HG02852 (cell line): ENCODE results near the gene WNT8A.
"Not testable (repeated sequence)": the region's sequence is repeated elsewhere in the genome, so short reads cannot be mapped to it uniquely, and the experiment has no call there.

ENCODE experiments used
- ATAC-seq: cut with Tn5 transposase; IDR thresholded peaks from one replicate; pipeline ENCODE4 v1.9.1; 2021; ENCODE audit warnings: mild to moderate bottlenecking, moderate library complexity; ENCODE audit not compliant: unreplicated experiment

Gene WNT8A

GRCh38 chr5:138083702-138084101 lies at the start of gene WNT8A:
Gene WNT8A, plus strand, starts transcription at chr5:138084033. Its CDS starts 95 bp downstream, at chr5:138084128.
- ATAC-seq = no peak

GRCh38 chr5:138035605-138036537 lies 48.0 kb upstream of the WNT8A start:
- no peak for ATAC-seq

DNA sequence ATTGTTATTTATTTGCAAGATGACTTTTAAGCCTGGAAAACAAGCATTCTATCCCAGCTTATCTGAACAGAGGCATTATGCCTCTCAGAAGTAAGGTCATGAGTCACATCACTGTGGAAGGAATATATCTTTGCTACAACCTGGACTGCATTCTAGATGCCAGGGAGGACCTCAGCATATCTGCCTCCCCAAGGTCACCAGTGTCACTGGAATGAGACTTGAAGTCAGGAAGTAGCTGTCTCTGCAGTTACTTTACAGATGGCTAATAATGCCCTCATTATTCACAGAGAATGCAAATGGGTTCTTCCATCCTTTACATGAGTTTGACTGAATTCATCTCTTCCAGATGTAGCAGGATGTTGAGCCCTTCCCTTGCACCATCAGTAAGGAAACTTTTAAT lies 46.6 kb upstream of the WNT8A start:
- ATAC-seq = no peak

DNA sequence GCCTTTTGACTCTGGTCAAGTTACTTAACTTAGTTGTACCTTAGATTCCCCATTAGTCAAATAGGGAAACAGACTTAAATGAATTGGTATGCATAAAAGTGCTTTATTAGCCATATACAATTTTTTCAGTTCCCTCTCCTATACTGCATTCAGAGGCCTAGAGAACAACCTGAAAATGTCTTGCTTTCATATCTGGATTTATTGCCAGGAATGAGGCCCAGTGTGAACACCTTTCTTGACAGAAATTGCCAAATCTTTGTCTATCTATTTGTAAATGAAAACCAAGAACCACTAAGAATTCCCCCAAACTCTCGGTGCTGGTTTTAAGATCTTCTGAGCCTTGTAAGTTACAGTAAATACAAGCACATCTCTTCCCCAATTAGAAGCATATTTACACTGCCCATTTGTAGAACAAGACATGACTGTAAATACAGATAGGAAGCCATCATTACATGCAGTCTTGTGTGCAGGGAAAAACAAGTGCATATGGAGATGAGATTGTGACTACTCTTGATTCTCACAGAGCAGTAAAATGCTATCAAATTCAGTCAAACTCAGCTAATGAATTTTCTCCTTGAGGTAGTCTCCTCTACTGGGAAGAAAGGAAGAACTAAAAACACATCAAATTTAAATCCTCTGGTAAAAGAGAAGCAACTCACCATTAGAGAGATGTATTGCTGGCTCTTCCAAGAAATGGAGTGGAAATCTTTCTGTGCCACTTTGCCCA lies 45.8 kb upstream of the WNT8A start:
- ATAC-seq = no peak

GRCh38 chr5:138038826-138039225 lies 45.0 kb upstream of the WNT8A start:
- ATAC-seq = no peak

DNA sequence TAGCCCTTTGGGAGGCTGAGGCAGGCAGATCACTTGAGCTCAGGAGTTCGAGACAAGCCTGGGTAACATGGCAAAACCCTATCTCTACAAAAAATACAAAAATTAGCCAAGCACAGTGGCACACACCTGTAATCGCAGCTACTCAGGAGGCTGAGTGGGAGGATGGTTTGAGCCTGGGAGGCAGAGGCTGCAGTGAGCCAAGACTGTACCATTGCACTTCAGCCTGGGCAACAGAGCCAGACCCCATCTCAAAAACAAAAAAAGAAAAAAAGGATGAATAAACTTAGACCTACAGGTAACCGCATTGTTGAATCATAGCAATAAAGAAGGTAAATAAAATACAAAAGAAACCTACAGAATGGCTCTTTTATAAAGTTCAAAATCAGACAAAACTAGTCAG lies 38.5 kb upstream of the WNT8A start:
- not testable (repeated sequence) for ATAC-seq

DNA sequence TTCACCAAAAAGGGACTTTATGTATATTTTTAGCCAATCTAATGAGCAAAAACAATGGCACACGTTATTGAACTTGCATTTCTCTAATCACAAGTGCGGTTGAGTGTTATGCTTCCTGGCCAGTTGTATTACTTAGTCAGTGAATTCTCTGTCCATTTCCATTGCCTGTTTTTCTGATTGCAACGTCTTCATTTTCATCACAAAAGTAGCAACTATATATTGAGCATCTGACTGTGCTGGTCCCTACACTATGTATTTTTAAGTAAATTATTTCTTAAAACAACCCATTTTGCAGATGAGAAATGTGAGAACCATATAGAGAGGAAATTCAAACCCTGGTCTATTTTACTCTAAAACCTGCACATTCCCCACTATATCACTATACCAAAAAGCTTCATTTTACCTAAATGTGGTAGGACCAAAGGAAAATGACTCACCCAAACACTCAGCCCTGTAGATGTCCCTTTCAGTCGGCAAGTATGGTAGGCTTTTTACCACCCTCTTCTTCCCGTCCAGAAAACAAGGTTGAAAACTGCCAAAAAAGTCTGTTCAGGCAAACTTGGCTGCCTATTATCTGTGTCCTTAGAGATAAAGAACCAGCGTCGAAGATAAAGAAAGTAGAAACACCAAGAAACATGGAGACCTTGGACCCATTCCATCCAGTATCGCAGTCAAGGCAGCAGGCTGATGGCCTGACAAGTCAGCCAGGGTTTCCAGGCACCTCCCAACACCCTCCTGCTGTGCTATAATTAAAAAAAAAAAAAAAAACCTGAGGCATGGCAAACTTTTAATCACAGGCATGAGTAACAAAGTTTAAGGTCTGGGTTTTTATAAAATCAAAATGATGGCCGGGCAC lies 32.2 kb upstream of the WNT8A start:
- ATAC-seq = no peak

- ATAC-seq = not testable (repeated sequence)
Measured at GRCh38 chr5:138052718-138053117, 31.1 kb upstream of the WNT8A start.

- ATAC-seq = no peak
Measured at GRCh38 chr5:138053554-138053953, 30.3 kb upstream of the WNT8A start.

- ATAC-seq = no peak
Measured at GRCh38 chr5:138054206-138054605, 29.6 kb upstream of the WNT8A start.

DNA sequence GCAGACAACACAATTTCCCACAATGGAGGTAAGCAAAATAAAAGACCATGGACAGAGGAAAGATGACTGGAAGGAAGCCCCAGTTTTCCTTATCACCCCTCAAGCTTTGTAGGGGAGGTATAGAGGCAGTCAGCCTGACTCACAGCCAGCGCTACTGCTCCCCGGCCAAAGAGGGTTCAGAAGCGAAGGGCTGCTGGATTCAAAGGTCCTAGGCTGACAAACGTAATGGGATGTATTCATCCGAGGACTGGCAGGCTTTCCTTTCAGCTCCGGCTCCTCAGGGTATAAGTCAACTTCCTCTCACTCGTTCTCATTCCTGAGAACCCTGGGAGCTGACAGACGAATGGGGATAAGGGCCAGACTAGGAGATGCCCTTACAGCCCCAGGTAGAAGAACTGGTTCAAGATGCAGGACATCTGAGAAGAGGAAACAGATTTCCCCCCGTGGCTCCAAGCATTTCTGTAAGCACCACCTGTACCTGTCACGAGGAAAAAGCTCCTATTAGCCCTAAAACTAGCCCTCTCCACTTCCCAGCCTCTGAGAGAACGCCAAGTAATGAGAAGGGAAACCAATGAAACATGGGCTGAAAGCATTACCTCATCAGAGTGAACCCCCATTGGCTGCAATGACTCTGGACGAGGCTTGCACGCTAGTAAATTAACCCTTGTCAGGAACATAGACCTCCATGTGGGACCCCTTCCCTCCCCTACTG lies 28.8 kb upstream of the WNT8A start:
- no peak for ATAC-seq

DNA sequence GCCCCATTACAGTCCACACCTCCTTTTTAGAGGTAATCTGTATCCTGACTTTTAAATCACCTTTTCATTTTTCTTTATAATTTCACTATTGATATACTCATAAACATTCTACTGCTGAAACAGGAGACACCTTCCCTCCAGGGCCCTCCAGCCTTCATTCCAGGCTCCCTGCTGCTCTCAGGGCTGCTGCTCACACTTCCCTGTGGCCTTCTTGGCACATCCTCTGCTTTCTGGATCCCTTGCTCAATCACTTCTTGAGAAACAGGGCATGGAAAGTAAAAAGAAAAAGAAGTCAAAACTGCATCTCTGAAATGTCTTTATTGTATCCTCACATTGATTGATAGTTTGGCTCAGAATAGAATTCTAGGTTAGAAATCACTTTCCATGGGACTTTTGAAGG lies 19.3 kb upstream of the WNT8A start:
- ATAC-seq = no peak

DNA sequence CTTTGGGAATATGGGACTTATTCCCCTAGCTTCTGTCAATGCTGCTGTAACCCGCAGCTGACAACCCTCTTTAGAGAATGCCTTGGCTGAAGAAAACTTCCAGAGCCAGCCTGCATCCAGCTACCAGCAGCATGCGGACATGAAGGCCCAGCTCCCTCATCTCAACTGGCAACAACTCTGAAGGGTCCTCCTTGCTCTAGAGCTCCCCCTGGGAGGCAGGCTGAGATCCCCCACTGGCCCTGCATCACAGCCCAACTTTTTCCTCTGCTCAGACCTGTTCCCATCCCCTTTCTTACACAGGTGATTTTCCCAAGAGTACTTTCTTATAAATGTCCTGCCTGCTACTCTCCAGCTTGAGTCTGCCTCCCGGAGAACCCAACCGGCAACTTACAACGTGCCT lies 18.7 kb upstream of the WNT8A start:
- ATAC-seq = no peak

DNA sequence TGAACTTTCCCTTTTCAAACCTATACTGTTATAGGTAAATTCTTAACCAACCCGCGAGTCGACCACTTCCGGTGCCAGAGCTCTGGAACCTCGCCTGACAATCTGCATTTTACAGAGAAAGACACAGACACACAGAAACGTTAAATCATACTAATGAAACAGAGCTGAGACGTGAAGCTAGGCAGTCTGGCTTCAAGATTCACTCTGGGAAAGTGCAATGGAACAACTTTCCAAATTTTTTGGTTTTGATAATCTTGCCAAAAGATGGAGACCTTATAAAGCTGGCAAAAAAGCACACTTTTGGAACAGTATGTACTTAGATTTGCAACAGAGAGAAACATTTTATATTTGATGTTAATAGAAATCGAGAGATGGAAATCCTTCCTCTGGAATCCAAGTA lies 15.9 kb upstream of the WNT8A start:
- no peak for ATAC-seq

DNA sequence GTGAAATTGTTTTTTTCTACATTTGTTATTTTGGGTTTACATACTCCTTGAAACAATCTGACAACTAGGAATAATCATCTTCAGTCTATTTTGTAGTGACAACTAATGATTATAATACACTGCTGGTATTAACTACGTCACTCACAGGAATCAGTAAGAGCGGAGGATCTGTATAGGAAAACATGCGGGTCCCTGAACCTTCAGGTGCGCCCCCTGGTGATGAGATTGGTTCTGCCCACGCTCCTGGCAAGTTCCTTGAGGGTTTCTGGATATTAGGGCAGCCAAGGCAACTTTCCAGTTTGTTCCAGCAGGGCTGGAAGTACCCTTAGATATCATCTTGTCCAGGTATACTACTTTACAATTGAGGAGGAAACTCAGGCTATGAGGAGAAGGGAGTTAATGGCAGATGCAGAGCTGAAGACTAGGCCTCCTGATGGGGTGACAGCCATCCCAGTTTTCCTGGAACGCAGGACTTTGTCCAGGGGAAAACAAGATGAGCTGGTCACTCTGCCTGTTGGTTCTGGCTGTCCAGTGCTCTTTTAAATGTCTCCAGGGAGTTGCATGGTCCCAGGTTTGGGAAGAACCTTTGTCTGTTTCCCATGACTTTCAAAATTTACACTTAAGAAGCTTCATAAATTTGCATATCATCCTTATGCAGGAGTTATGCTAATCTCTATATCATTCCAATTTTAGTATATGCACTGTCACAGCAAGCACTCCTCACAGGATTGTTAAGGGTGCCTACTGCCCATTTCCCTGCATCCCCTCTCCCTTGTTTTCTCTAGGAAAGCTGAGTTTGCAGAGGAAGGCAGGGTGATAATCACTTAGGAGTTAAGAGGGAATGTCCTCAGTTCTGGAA lies 14.9 kb upstream of the WNT8A start:
- no peak for ATAC-seq

- ATAC-seq = not testable (repeated sequence)
Measured at GRCh38 chr5:138070026-138070425, 13.8 kb upstream of the WNT8A start.

GRCh38 chr5:138077064-138077696 lies 6.7 kb upstream of the WNT8A start:
- no peak for ATAC-seq

- ATAC-seq = no peak
Measured at GRCh38 chr5:138078006-138078643, 5.7 kb upstream of the WNT8A start.

GRCh38 chr5:138082033-138082432 lies 1.8 kb upstream of the WNT8A start:
- no peak for ATAC-seq
